Measurements from ENCODE around the gene RBMS3. TPM values are rescaled to one million over a fixed set of nuclear protein-coding genes. Genes with fewer than 3 reads are reported as not detected.

RBMS3 gene
- total RNA-seq, 1 donor from 2014 or later = 0.47 TPM

GRCh38 chr3:29932696-29933325, 651.9 kb downstream of the RBMS3 start:
- Mint-ChIP-seq H3K9me3 (no peaks in the 10 kb centered on the region), H3K4me3 (no peak overlapping the region), H3K36me3 (peaks cover 1% of the 10 kb centered on the region), H3K27ac (no peak overlapping the region), H3K27me3 (ENCODE audit: insufficient read depth, low read depth) (no peaks in the 10 kb centered on the region), H3K4me1 (peaks cover 7% of the 10 kb centered on the region)
- no peaks in the 10 kb centered on the region for H4K20me1 ChIP-seq (ENCODE audit: low read depth)
- H3K4me1 ChIP-seq = peaks cover 6% of the 10 kb centered on the region
- H3K79me2 ChIP-seq (ENCODE audit: low read depth) = no peaks in the 10 kb centered on the region
- H3K36me3 ChIP-seq = no peaks in the 10 kb centered on the region
- no peak overlapping the region for H3K9ac ChIP-seq
- H3K4me3 ChIP-seq = no peak overlapping the region
- no peaks in the 10 kb centered on the region for H3F3A ChIP-seq (ENCODE audit: low read depth)
- DNase-seq (ENCODE audit: low spot score) = no peak
- no peak overlapping the region for H3K27ac ChIP-seq
- no peak for TF ChIP-seq EZH2phosphoT487 (IDR thresholded peaks at IDR 0.05)
- TF ChIP-seq EZH2 (IDR thresholded peaks at IDR 0.05) = no peak
- TF ChIP-seq, protein P1, sequence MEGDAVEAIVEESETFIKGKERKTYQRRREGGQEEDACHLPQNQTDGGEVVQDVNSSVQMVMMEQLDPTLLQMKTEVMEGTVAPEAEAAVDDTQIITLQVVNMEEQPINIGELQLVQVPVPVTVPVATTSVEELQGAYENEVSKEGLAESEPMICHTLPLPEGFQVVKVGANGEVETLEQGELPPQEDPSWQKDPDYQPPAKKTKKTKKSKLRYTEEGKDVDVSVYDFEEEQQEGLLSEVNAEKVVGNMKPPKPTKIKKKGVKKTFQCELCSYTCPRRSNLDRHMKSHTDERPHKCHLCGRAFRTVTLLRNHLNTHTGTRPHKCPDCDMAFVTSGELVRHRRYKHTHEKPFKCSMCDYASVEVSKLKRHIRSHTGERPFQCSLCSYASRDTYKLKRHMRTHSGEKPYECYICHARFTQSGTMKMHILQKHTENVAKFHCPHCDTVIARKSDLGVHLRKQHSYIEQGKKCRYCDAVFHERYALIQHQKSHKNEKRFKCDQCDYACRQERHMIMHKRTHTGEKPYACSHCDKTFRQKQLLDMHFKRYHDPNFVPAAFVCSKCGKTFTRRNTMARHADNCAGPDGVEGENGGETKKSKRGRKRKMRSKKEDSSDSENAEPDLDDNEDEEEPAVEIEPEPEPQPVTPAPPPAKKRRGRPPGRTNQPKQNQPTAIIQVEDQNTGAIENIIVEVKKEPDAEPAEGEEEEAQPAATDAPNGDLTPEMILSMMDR (IDR thresholded peaks at IDR 0.05) = no peak
- H3K9me3 ChIP-seq (ENCODE audit: low read depth) = no peaks in the 10 kb centered on the region
- H3K4me2 ChIP-seq = no peak overlapping the region
- no peak overlapping the region for H2AFZ ChIP-seq (replicated peaks)
- H3K27me3 ChIP-seq = no peaks in the 10 kb centered on the region

DNA sequence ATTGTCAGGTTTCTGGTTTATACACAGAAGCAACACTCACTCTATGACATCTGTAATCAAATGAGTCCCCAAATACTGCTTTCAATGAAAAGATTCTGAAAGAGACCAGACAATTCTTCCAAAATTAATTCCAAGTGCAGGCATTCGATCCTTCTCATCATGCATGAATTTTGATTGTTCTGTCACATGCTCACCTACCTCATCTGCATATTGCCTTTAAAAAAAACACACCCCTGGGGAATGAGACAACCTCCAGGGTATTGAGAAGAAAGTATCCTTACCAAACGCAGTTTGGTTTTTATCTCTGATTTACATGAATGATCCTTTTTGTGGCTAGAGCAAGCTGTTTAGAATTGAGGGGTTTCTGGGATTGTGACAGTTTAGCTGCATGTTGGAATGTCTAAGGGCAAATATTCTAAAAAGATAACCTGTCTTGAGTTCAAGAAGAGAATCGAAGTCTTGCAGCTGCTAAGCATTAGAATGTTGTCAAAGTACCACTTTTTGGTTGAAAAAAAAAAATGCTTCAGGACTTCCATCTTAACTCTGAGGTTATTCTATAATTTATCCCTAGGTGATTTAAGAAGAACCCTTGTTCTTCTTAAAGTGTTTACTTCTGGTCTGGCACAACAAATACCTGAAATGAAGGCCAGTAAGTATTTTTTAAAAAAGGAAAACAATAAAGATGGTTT, 653.1 kb downstream of the RBMS3 start:
- Histone ChIP-seq H3K27me3 (no peaks in the 10 kb centered on the region), H4K20me1 (ENCODE audit: low read depth) (no peaks in the 10 kb centered on the region), H2AFZ (replicated peaks) (peak overlapping the region; percentile 85), H3K36me3 (no peaks in the 10 kb centered on the region), H3K4me1 (peaks cover 6% of the 10 kb centered on the region), H3F3A (ENCODE audit: low read depth) (no peaks in the 10 kb centered on the region), H3K9me3 (ENCODE audit: low read depth) (no peaks in the 10 kb centered on the region), H3K79me2 (ENCODE audit: low read depth) (no peaks in the 10 kb centered on the region), H3K9ac (no peak overlapping the region), H3K4me3 (no peak overlapping the region), H3K27ac (no peak overlapping the region), H3K4me2 (no peak overlapping the region)
- no peak for TF ChIP-seq EZH2 (IDR thresholded peaks at IDR 0.05)
- no peak for TF ChIP-seq EZH2phosphoT487 (IDR thresholded peaks at IDR 0.05)
- TF ChIP-seq, protein P1 (IDR thresholded peaks at IDR 0.05) = no peak
- Mint-ChIP-seq H3K4me3 (no peak overlapping the region), H3K36me3 (peaks cover 1% of the 10 kb centered on the region), H3K27me3 (ENCODE audit: insufficient read depth, low read depth) (no peaks in the 10 kb centered on the region), H3K9me3 (no peaks in the 10 kb centered on the region), H3K4me1 (peaks cover 7% of the 10 kb centered on the region), H3K27ac (no peak overlapping the region)
- no peak for DNase-seq (ENCODE audit: low spot score)

DNA sequence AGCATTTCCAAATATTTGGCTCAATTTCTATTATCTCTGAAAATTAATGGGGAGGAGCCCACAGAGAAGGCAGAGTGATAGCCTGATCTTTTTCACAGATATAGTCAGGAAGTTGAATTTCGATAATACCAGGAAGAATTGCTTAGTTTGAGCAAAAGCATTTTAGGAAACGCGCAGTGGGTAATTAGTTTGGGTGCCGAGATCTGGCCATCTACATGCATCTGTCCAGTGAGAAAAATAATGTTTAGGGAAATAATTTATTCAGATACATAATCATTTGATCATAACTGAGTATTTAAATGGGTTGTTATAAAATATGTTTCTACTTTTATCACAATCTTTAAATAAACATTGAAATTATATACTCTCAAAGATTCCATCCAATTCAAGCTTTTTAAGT, 653.9 kb downstream of the RBMS3 start:
- Histone ChIP-seq H3K9ac (no peak overlapping the region), H3K4me2 (no peak overlapping the region), H4K20me1 (ENCODE audit: low read depth) (no peaks in the 10 kb centered on the region), H3K4me1 (peaks cover 6% of the 10 kb centered on the region), H3K79me2 (ENCODE audit: low read depth) (no peaks in the 10 kb centered on the region), H3K27me3 (no peaks in the 10 kb centered on the region), H3K4me3 (no peak overlapping the region), H3K27ac (no peak overlapping the region), H3K36me3 (no peaks in the 10 kb centered on the region), H3F3A (ENCODE audit: low read depth) (no peaks in the 10 kb centered on the region), H2AFZ (replicated peaks) (no peak overlapping the region), H3K9me3 (ENCODE audit: low read depth) (no peaks in the 10 kb centered on the region)
- Mint-ChIP-seq H3K27ac (no peak overlapping the region), H3K4me3 (no peak overlapping the region), H3K36me3 (peaks cover 1% of the 10 kb centered on the region), H3K4me1 (peaks cover 7% of the 10 kb centered on the region), H3K27me3 (ENCODE audit: insufficient read depth, low read depth) (no peaks in the 10 kb centered on the region), H3K9me3 (no peaks in the 10 kb centered on the region)
- no peak for DNase-seq (ENCODE audit: low spot score)
- TF ChIP-seq, protein P1 (IDR thresholded peaks at IDR 0.05) = no peak
- no peak for TF ChIP-seq EZH2 (IDR thresholded peaks at IDR 0.05)
- no peak for TF ChIP-seq EZH2phosphoT487 (IDR thresholded peaks at IDR 0.05)
